HG03196 (cell line): ENCODE data around the gene CEACAM20.
"Not testable (repeated sequence)": the region's sequence is repeated elsewhere in the genome, so short reads cannot be mapped to it uniquely, and the experiment has no call there.

Experiments used
- ATAC-seq: cut with Tn5 transposase; IDR thresholded peaks from one replicate; pipeline ENCODE4 v1.9.1; 2021; ENCODE audit not compliant: unreplicated experiment

The CEACAM20 gene

GRCh38 chr19:44529536-44529935, at the start of gene CEACAM20:
TSS of gene CEACAM20 (minus strand) at chr19:44529675. CDS start at chr19:44529509, 166 bp downstream.
- no peak for ATAC-seq

DNA sequence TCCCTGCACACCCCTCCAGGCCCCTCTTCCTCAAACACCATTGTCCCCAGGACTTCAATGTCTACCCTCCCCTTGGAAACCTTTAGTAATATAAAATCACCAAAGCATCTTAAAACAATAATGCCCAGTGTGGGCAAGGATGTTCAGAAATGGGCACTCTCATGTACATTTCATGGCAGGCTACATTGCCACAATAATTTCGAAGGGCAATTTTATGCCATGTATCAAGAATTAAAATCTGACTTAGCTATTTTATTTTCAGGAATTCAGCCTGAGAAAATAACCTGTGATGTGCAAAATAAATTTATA, 48.0 kb upstream of the CEACAM20 start:
- ATAC-seq: no peak

- ATAC-seq: no peak
Measured at GRCh38 chr19:44576843-44577565, 47.5 kb upstream of the CEACAM20 start.

DNA sequence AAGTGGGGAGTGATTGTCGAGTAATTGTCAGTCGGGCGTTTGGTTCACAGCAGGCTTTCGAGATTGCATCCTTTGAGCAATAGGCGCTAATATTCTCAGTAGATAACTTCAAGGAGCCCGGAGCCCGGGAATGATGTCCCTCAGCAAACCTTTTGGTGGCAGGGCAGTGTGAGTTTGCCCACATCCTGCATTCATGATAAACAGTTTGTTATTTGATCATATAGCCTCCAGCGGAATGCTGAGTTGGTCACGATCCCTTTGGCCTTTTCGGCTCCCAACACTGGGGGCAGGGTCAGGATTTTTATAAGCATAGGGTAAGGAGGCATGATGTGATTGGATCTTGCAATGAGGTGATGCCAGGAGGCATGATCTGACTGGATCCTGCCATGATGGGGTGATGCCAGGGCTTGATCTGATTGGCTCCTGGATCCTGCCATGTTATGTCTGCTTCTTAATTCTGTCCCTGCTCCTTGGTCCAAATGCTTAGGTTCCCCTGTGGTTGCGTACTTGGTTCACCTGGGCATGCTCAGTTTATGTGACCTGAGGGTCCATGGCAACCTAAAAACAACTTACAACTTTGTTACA, 45.7 kb upstream of the CEACAM20 start:
- no peak for ATAC-seq

- ATAC-seq: no peak
Measured at GRCh38 chr19:44574186-44574950, 44.9 kb upstream of the CEACAM20 start.

DNA sequence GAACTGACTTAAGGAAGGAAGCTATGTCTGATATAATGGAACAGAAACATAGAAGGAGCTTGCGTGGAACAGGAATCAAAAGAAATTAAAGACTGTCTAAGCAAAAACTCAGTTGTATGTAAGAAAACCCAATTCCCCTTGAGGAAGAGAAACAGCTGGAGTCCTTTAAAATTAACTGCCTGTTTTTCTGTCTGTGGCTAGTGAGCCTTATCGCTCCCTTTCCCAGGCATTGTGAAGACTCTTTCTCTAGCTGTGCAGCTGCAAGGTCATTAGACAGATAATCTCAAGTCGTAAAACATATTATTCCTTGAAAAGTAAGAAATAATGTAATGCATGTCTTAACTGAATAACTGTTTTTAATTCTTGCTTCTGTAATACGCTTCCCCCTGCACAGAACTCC, 44.2 kb upstream of the CEACAM20 start:
- no peak for ATAC-seq

DNA sequence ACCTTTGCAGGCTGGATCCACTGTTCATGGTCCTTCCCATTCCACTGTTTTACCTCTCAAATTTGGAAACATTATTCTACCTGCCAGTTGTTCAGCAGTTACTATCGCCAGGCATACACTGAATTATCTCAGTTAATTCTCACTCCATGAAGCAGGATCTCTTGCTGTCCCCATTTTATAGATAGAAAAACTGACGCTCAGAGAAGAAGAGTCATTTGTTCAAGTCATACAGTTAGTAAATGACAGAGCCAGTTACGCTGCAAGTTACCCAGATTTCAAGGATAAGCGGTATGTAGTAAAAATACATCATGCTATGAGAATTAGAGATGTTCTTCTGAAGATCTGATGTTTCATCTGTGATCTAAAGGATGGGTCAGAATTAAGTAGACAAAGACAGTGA, 43.7 kb upstream of the CEACAM20 start:
- no peak for ATAC-seq

DNA sequence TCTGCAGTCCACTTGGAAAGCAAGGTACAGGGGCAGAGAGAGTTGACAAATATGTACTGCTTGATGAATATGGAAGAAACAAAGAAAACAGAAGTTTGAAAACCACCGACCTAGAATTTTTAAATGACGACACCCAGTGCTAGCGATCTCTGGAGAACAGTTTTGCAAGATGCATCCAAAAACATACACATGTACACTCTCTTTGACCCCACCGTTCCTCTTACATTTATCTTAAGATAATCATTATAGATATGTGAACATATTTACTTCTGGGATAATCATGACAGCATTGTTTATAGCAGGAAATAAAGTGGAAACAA, 43.1 kb upstream of the CEACAM20 start:
- no peak for ATAC-seq

DNA sequence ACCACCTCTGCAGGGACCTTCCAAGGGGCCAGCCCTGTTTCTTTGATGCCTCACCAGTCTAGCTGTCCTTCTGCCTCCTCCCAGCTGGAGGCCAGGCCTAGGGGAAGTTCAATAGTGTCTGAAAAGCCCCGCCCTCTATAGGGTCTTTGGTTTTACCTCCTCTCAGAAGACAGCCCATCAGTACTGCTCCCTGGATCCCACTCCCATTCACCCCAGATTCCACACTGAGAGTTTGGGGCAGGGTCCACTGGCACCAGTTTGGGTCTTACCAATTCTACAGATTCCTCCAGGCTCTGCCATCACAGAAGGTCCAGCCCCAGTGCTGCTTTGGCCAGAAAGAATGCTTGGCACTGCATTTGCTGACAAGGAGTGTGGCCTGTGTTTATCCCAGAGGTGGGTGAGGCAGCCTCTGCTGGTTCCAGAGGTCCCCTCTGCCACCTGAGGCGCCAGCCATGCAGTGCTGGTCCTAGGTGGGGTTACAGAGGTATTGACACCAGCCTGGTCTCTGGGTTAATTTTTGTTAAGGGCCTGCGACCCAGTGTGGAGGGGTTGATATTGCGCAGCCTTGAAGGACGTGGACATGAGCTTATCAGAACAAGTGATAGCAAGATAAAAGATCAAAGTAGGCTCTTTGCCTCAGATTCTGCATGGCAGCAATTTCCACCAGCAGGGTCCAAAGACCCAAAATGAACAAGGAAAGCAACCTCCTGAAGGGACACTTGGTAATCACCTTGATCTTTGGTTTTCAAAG, 42.5 kb upstream of the CEACAM20 start:
- no peak for ATAC-seq

- ATAC-seq: no peak
Measured at GRCh38 chr19:44570984-44571684, 41.7 kb upstream of the CEACAM20 start.

DNA sequence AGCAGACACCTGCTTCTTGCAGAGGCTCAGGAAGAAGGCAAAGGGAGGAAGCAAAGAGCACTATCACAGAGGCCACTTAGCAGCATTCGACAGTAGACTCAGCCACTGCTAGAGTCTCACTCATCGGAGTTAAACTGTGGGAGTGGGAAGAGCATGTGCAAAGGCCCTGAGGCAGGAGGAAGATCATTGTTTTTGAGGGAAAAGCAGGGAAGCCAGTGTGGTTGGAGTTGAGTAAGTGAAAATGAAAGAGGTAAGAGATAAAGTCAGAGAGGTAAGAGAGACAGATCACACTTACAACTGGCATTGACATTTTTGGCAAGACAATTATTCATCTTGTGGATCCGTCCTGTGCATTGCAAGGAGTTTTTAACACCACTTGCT, 41.1 kb upstream of the CEACAM20 start:
- no peak for ATAC-seq

- no peak for ATAC-seq
Measured at GRCh38 chr19:44567745-44568144, 38.3 kb upstream of the CEACAM20 start.

DNA sequence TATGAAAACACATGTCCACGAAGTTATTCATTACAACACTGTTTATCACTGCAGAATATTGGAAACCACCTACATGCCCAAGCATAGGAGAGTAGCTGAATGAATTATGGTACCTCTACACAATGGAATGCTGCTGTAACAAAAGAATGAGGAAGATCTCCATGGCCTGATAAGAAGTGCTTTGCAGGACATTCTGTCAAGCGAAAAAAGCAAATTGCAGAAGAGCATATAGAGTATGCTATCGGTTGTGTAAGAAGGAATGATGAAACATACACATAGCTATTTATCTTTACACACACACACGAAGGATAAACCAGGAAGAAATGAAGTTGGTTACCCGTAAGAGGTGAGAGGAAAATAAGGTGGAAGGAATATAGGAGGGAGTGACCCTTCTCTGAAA, 37.5 kb upstream of the CEACAM20 start:
- no peak for ATAC-seq

DNA sequence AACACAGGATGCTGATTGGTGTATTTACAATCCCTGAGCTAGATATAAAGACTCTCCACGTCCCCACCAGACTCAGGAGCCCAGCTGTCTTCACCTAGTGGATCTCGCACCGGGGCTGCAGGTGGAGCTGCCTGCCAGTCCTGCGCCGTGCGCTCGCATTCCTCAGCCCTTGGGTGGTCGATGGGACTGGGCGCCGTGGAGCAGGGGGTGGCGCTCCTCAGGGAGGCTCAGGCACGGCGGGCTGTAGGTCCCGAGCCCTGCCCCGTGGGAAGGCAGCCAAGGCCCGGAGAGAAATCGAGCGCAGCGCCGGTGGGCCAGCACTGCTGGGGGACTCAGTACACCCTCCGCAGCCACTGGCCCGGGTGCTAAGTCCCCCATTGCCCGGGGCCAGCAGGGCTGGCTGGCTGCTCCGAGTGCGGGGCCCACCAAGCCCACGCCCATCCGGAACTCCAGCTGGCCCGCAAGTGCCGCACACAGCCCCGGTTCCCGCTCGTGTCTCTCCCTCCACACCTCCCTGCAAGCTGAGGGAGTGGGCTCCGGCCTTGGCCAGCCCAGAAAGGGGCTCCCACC, 33.7 kb upstream of the CEACAM20 start:
- ATAC-seq: not testable (repeated sequence)

DNA sequence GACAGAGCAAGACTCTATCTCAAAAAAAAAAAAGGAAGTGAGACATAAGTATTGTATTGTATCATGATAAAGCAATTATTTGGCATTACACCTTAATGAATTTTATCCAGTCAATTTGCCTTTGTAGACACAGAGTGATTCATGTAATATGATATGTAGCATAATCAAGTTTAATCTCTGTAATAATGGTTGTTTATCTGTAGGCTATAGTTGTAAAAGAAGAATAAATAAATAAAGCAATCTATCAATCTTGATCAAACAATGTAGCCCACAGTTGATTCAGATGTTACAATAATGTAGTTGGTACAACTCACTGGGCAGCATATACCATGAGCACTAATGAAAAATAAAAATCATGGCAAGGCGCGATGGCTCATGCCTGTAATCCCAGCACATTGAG, 28.5 kb upstream of the CEACAM20 start:
- no peak for ATAC-seq

DNA sequence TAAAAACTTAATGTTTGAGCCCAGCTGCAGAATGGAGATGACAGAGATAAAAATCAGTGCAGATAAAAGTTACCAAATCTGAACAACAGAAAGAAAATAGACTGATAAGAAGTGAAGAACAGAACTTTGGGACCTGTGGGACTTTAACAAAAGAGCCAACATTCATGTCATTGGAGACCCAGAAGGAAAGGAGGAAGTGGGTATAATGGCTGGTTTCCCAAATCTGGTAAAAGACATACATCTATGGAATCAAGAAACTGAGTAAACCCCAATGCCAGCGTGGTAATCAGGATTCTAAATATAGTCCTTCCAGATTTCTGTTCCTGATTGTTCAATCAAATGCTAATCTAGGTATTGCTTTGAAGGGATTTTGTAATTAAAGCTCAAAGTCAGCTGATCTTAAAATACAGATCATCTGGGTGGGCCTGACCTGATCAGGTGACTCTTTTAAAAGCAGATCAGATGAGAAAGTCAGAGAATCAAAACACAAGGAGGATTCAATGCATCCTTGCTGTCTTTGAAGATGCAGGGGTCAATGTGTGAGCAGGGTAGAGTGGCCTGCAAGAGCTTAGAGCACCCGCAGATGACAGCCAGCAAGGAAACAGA, 25.3 kb upstream of the CEACAM20 start:
- ATAC-seq: no peak

GRCh38 chr19:44553478-44554171, 24.1 kb upstream of the CEACAM20 start:
- ATAC-seq: no peak

GRCh38 chr19:44552324-44552723, 22.8 kb upstream of the CEACAM20 start:
- no peak for ATAC-seq

DNA sequence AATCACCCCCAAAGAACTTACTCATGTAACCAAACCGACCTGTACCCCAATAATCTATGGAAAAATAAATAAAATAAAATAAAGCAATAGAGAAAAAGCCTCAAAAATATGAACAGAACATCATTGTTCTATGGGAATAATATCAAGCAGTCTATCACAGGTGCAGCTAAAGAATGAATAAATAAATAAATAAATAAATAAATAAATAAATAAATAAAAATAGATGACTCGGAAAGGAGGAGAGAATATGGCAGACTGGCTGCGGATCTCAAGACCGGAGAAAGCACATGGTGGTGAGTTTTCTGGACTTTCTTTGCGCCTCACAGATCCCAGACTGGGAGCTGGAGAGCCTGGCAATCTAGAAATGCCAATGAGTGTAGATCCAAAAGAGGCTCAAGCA, 22.4 kb upstream of the CEACAM20 start:
- ATAC-seq: no peak

- ATAC-seq: not testable (repeated sequence)
Measured at GRCh38 chr19:44550976-44551375, 21.5 kb upstream of the CEACAM20 start.
